Measurements from ENCODE around the gene SPDEF.

The SPDEF gene

GRCh38 chr6:34511915-34512737 is 44.0 kb downstream of the SPDEF start:
- DNase-seq (ENCODE audit: low spot score) = no peak

GRCh38 chr6:34511214-34511914 is 44.8 kb downstream of the SPDEF start:
- no peak for DNase-seq (ENCODE audit: low spot score)
- no peak for TF ChIP-seq CTCF (IDR thresholded peaks at IDR 0.05; ENCODE audit: extremely low read depth, missing control alignments)

More at GRCh38 chr6:34511915-34512737, 44.0 kb downstream of the SPDEF start:
- no peak for TF ChIP-seq CTCF (IDR thresholded peaks at IDR 0.05; ENCODE audit: extremely low read depth, missing control alignments)

GRCh38 chr6:34510299-34510698 is 45.8 kb downstream of the SPDEF start:
- no peak for DNase-seq (ENCODE audit: low spot score)
- no peak for TF ChIP-seq CTCF (IDR thresholded peaks at IDR 0.05; ENCODE audit: extremely low read depth, missing control alignments)

- no peak for TF ChIP-seq CTCF (IDR thresholded peaks at IDR 0.05; ENCODE audit: extremely low read depth, missing control alignments)
Observed at GRCh38 chr6:34509782-34510181, 46.3 kb downstream of the SPDEF start.

GRCh38 chr6:34508425-34508824 is 47.7 kb downstream of the SPDEF start:
- no peak for DNase-seq (ENCODE audit: low spot score)
- TF ChIP-seq CTCF (IDR thresholded peaks at IDR 0.05; ENCODE audit: extremely low read depth, missing control alignments) = no peak

More at GRCh38 chr6:34509782-34510181, 46.3 kb downstream of the SPDEF start:
- DNase-seq (ENCODE audit: low spot score) = no peak

- DNase-seq (ENCODE audit: low spot score) = no peak
Observed at GRCh38 chr6:34506718-34507117, 49.4 kb downstream of the SPDEF start.

More at GRCh38 chr6:34506718-34507117, 49.4 kb downstream of the SPDEF start:
- TF ChIP-seq CTCF (IDR thresholded peaks at IDR 0.05; ENCODE audit: extremely low read depth, missing control alignments) = no peak
